Lung (tissue), 16 donors: Measurements from ENCODE around the gene HS3ST4. TPM values are rescaled to one million over a fixed set of nuclear protein-coding genes. Genes with fewer than 3 reads are reported as not detected.

ENCODE experiments used
- ATAC-seq: fragments of 200-7000 bp; cut with Tn5 transposase; one replicate; pipeline ENCODE4 v1.9.1; 2020; ENCODE audit warnings: moderate number of reproducible peaks; ENCODE audit not compliant: insufficient read depth, low FRiP score
- DNase-seq, 3 donors: peaks; one replicate each; pipeline ENCODE4 v3.0.0-alpha.2; 2013 to 2017
- H3K27ac ChIP-seq, 2 donors: one replicate each; pipeline ENCODE4 v1.5.1; 2013; ENCODE audit warnings: mild to moderate bottlenecking in 2 of 2, moderate library complexity in 2 of 2, control low read depth in 1 of 2, inconsistent platforms in 1 of 2, low read depth in 1 of 2, low read length in 1 of 2
- H3K27me3 ChIP-seq, 3 donors: one replicate each; pipeline ENCODE4 v1.5.1; 2013; ENCODE audit warnings: low read length in 2 of 3; ENCODE audit not compliant: control insufficient read depth in 3 of 3, insufficient read depth in 3 of 3
- H3K36me3 ChIP-seq, 4 donors: one replicate each; pipeline ENCODE4 v1.5.1; 2013; ENCODE audit warnings: low read length in 4 of 4, mild to moderate bottlenecking in 1 of 4, moderate library complexity in 1 of 4; ENCODE audit not compliant: control insufficient read depth in 4 of 4, insufficient read depth in 4 of 4
- H3K4me1 ChIP-seq, 5 donors: one replicate each; pipeline ENCODE4 v1.5.1; 2013; ENCODE audit warnings: low read length in 5 of 5, mild to moderate bottlenecking in 2 of 5, moderate library complexity in 1 of 5; ENCODE audit not compliant: control insufficient read depth in 5 of 5, insufficient read depth in 5 of 5
- H3K4me3 ChIP-seq: one replicate; pipeline ENCODE4 v1.5.1; 2013; ENCODE audit warnings: mild to moderate bottlenecking, control low read depth, moderate library complexity
- H3K9ac ChIP-seq, 2 donors: one replicate each; pipeline ENCODE4 v1.5.1; 2013; ENCODE audit warnings: low read length in 2 of 2, control low read depth in 1 of 2; ENCODE audit not compliant: insufficient read depth in 1 of 2
- H3K9me3 ChIP-seq, 4 donors: one replicate each; pipeline ENCODE4 v1.5.1; 2013; ENCODE audit warnings: low read length in 3 of 4, mild to moderate bottlenecking in 1 of 4, moderate library complexity in 1 of 4; ENCODE audit not compliant: control insufficient read depth in 4 of 4, insufficient read depth in 3 of 4
- CTCF ChIP-seq: IDR thresholded peaks from 2 replicates; pipeline ENCODE4 v1.5.1; 2012; ENCODE audit warnings: mild to moderate bottlenecking; ENCODE audit errors: control extremely low read depth, extremely low read depth
- WGBS, 2 donors: extraction: QIAGEN DNeasy Blood & Tissue Kit; methylation state at CpG; one replicate each; pipeline ENCODE4 v1.1.7; 2013; 5-methylcytosine and 5-hydroxymethylcytosine counted together
- long read RNA-seq, 5 donors: transcript quantifications; one replicate each; lab custom pipeline, GENCODE V29; 2026
- polyA plus RNA-seq, 2 donors: library from polyadenylated mRNA; stranded (reverse); fragments of 200-250 nt; gene quantifications; one replicate each; pipeline ENCODE4 v1.2.1, GENCODE V29; 2013
- total RNA-seq, 2 donors: library from RNA; depleted of rRNA in 1 of 2; stranded (reverse); fragments of >200 nt in 1 of 2; gene quantifications; one replicate each; pipeline ENCODE4 v1.2.1, GENCODE V29; 2014 to 2021
- donor health status: control.
- donor health status: control.
- donor health status: Bipolar disorder and iron deficiency.
- donor health status: healthy.
- donor health status: DM: yes; HTN: yes; CAD: no.

HS3ST4 gene
- total RNA-seq: under 1 TPM; 0.06 to 0.15 TPM
- polyA plus RNA-seq: not detected
- long read RNA-seq, donor 1: 0 reads
- long read RNA-seq, donor 2: 0 reads
- long read RNA-seq, donor 3: 0 reads
- long read RNA-seq, donor 4: 0 reads
- long read RNA-seq, donor 5: 0 reads

- WGBS, 2 donors: 1 to 2% methylated on average over 32 to 58 of the region's 58 CpGs
- H3K4me3 ChIP-seq: no peak within 1 kb of the TSS
Measured at GRCh38 chr16:25691519-25692091, at the start of gene HS3ST4. Gene HS3ST4 (plus strand): TSS chr16:25691959.

GRCh38 chr16:25643633-25644032 lies 48.1 kb upstream of the HS3ST4 start:
- no peak overlapping the region for H3K27ac ChIP-seq

More at GRCh38 chr16:25691519-25692091, at the start of gene HS3ST4:
- DNase-seq (peak in 1 of 3 donors; percentile 2), ATAC-seq (no peak)
- H3K4me1 ChIP-seq: peaks cover 0 to 10% (median 0%) of the 10 kb centered on the region in 5 donors
- H3K27me3 ChIP-seq: peaks cover 13 to 74% (median 53%) of the 10 kb centered on the region in 3 donors
- H3K36me3 ChIP-seq: no peaks in the 10 kb centered on the region
- H3K9me3 ChIP-seq: peaks cover 0 to 3% (median 0%) of the 10 kb centered on the region in 4 donors
- H3K9ac ChIP-seq: no peak within 1 kb of the TSS
- TF ChIP-seq CTCF: no peak
- no peak within 1 kb of the TSS for H3K27ac ChIP-seq

GRCh38 chr16:25656639-25657038 lies 35.1 kb upstream of the HS3ST4 start:
- H3K36me3 ChIP-seq: no peaks in the 10 kb centered on the region
- H3K4me3 ChIP-seq: no peak overlapping the region
- H3K9me3 ChIP-seq: peaks cover 0 to 8% (median under 1%) of the 10 kb centered on the region in 4 donors
- no peak overlapping the region for H3K27ac ChIP-seq
- DNase-seq: no peak
- WGBS, 2 donors: 92 to 94% methylated on average over 2 of the region's 2 CpGs
- TF ChIP-seq CTCF: no peak
- no peaks in the 10 kb centered on the region for H3K4me1 ChIP-seq
- ATAC-seq: no peak
- no peaks in the 10 kb centered on the region for H3K27me3 ChIP-seq
- no peak overlapping the region for H3K9ac ChIP-seq

More at GRCh38 chr16:25643633-25644032, 48.1 kb upstream of the HS3ST4 start:
- DNase-seq: no peak
- H3K9ac ChIP-seq: no peak overlapping the region
- no peak for ATAC-seq
- no peaks in the 10 kb centered on the region for H3K27me3 ChIP-seq
- no peaks in the 10 kb centered on the region for H3K36me3 ChIP-seq
- no peak for TF ChIP-seq CTCF
- WGBS, 2 donors: 55 to 63% methylated on average over 4 of the region's 4 CpGs
- H3K4me1 ChIP-seq: no peaks in the 10 kb centered on the region
- H3K9me3 ChIP-seq: peaks cover 0 to 2% (median 0%) of the 10 kb centered on the region in 4 donors
- H3K4me3 ChIP-seq: no peak overlapping the region
